Spleen (tissue), 7 donors: ENCODE data around the gene ARHGAP19.
"Not testable (repeated sequence)": the region's sequence is repeated elsewhere in the genome, so short reads cannot be mapped to it uniquely, and the experiment has no call there.

Source experiments
- POLR2A ChIP-seq, 3 donors: fragments of 450-650 bp; IDR thresholded peaks; one replicate each; pipeline ENCODE4 v1.5.1; 2017; ENCODE audit warnings: antibody characterized with exemption in 3 of 3, mild to moderate bottlenecking in 1 of 3
- POLR2AphosphoS5 ChIP-seq, 3 donors: sonication (generic); formaldehyde crosslinking; IDR thresholded peaks; one replicate each; pipeline ENCODE4 v1.5.1; 2017; ENCODE audit warnings: antibody characterized with exemption in 3 of 3
- TF ChIP-seq, protein P1 (sequence below), 11 experiments: fragments of 200-600 bp in 7 of 11; fragments of 450-650 bp in 4 of 11; sonication (generic) in 4 of 11; IDR thresholded peaks in 8 of 11; conservative IDR thresholded peaks in 3 of 11; 1 replicate in 7 of 11; 2 replicates in 4 of 11; pipeline versions ENCODE4 v1.4.0 to v1.8.0; 2016 to 2021; ENCODE audit warnings: antibody characterized with exemption in 11 of 11, inconsistent platforms in 4 of 11, mild to moderate bottlenecking in 1 of 11
- donor health status: DM: no; HTN: no; CAD: no; lungs with moderate emphysema.
- donor health status: DM: no; HTN: no; CAD: no.
- donor health status: DM: no; HTN: no; CAD: no.

DNA sequence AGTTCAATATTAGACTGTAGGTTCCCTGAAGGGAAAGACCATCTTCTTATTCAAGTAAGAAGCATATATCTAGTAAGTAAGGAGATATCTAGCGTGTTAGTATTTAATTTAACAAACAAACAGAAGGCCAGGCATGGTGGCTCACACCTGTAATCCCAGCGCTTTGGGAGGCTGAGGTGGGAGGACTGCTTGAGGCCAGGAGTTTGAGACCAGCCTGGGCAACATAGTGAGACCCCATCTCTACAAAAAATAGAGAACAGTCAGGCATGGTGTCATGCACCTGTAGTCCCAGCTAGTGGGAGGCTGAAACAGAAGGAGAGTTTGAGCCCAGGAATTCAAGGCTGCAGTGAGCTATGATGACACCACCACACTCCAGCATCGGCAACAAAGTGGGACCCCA is 27.3 kb downstream of the ARHGAP19 start:
- TF ChIP-seq, protein P1, sequence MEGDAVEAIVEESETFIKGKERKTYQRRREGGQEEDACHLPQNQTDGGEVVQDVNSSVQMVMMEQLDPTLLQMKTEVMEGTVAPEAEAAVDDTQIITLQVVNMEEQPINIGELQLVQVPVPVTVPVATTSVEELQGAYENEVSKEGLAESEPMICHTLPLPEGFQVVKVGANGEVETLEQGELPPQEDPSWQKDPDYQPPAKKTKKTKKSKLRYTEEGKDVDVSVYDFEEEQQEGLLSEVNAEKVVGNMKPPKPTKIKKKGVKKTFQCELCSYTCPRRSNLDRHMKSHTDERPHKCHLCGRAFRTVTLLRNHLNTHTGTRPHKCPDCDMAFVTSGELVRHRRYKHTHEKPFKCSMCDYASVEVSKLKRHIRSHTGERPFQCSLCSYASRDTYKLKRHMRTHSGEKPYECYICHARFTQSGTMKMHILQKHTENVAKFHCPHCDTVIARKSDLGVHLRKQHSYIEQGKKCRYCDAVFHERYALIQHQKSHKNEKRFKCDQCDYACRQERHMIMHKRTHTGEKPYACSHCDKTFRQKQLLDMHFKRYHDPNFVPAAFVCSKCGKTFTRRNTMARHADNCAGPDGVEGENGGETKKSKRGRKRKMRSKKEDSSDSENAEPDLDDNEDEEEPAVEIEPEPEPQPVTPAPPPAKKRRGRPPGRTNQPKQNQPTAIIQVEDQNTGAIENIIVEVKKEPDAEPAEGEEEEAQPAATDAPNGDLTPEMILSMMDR (IDR thresholded peaks at IDR 0.05 in 8 of 11, conservative IDR thresholded peaks at IDR 0.05 in 3 of 11) = not testable (repeated sequence)
- not testable (repeated sequence) for TF ChIP-seq POLR2A, POLR2AphosphoS5 (IDR thresholded peaks at IDR 0.05)
